Naive thymus-derived CD8-positive, alpha-beta T cell (primary cell): ENCODE measurements around the gene L1TD1. TPM values are rescaled to one million over a fixed set of nuclear protein-coding genes. Genes with fewer than 3 reads are reported as not detected.
"Not testable (repeated sequence)": the region's sequence is repeated elsewhere in the genome, so short reads cannot be mapped to it uniquely, and the experiment has no call there.

Experiments
- ATAC-seq, 2 donors: fragments of 150-1000 bp; cut with Tn5 transposase in 1 of 2; sonication (Bioruptor Pico), chemical (Tn5 transposase) in 1 of 2; 1 replicate in 1 of 2; 2 replicates in 1 of 2; pipeline ENCODE4 v1.10.0; 2021; ENCODE audit warnings: mild to moderate bottlenecking in 2 of 2, moderate library complexity in 2 of 2
- POLR2A ChIA-PET: fragments of 350-600 bp; sonication (Branson Sonifier 250); formaldehyde crosslinking; loops from one replicate; lab custom pipeline; 2021; ENCODE audit warnings: antibody characterized with exemption; lab: Charles Lee
- DNase-seq, 10 donors: peaks; one replicate each; pipeline versions ENCODE4 v3.0.0 to v3.0.0-alpha.2; 2020 to 2022
- H3K27ac Mint-ChIP-seq, 10 donors: one replicate each; pipeline ENCODE4 v1.8.0; 2020 to 2022; ENCODE audit warnings: mild to moderate bottlenecking in 10 of 10, mixed read lengths in 10 of 10, moderate library complexity in 4 of 10, inconsistent platforms in 1 of 10
- H3K27me3 Mint-ChIP-seq, 5 donors: one replicate each; pipeline ENCODE4 v1.8.0; 2021 to 2022; ENCODE audit warnings: mixed read lengths in 5 of 5
- H3K36me3 Mint-ChIP-seq, 3 donors: one replicate each; pipeline ENCODE4 v1.8.0; 2020 to 2022; ENCODE audit warnings: mixed read lengths in 3 of 3, mild to moderate bottlenecking in 2 of 3, inconsistent platforms in 1 of 3
- H3K4me1 Mint-ChIP-seq, 4 donors: one replicate each; pipeline ENCODE4 v1.8.0; 2021 to 2022; ENCODE audit warnings: mixed read lengths in 4 of 4
- H3K4me3 Mint-ChIP-seq, 10 donors: one replicate each; pipeline ENCODE4 v1.8.0; 2020 to 2022; ENCODE audit warnings: mild to moderate bottlenecking in 10 of 10, mixed read lengths in 10 of 10, moderate library complexity in 6 of 10, inconsistent platforms in 1 of 10
- H3K9me3 Mint-ChIP-seq, 9 donors: one replicate each; pipeline ENCODE4 v1.8.0; 2020 to 2022; ENCODE audit warnings: mixed read lengths in 9 of 9, mild to moderate bottlenecking in 3 of 9, inconsistent platforms in 1 of 9, moderate library complexity in 1 of 9
- polyA plus RNA-seq, 3 donors: library from polyadenylated mRNA; unstranded; fragments of 300-500 nt; fragmentation: Illumina TruSeq; gene quantifications; one replicate each; pipeline ENCODE4 v1.2.3, GENCODE V29; 2021
- total RNA-seq, 8 experiments: library from RNA in 2 of 8; stranded (reverse) in 2 of 8; gene quantifications; one replicate each; pipeline ENCODE4 v1.2.3 and lab custom pipeline; 2021 to 2026

Gene L1TD1
- total and polyA plus RNA-seq, 5 experiments from 2014 or later = not detected

DNA sequence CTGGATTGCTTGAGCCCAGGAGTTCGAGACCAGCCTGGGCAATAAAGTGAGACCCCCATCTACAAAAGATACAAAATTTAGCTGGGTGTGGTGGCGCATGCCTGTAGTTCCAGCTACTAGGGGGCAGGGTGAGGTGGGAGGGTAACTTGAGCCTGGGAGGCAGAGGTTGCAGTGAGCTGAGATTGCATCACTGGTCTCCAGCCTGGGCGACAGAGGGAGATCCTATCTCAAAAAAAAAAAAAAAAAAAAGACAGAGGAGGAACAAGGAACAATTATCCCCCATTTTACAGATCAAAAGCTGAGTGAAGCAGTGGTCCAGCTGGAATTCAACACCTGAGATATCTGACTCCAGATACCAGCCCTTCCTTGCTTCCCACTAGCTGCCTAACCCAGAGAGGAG, 34.8 kb downstream of the L1TD1 start:
- H3K27me3 Mint-ChIP-seq = peaks cover 0 to 9% (median 2%) of the 10 kb centered on the region in 5 donors

DNA sequence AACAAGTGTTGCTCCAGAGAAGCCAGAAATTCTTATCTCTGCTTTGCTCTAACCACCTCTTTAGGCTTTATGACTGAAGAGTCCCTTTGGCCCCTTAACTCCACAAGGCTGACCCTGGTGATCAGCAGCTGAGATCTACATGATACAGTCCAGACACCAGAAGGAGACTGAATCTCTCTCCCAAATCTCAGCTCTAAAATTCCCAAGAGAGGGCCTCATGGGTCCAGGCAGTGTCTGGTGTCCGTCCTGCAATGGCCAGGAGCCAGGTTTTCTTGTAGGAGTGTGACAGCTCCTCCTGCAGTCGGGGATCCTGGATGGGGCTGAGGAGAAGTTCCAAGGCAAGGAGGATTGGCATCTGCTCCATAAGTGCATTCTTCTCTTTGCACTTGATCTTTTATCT, 35.3 kb downstream of the L1TD1 start:
- no peak overlapping the region for H3K4me3 Mint-ChIP-seq
- H3K9me3 Mint-ChIP-seq = no peaks in the 10 kb centered on the region
- ATAC-seq (no peak), DNase-seq (no peak)
- POLR2A ChIA-PET = no interaction called here
- peaks cover 0 to 2% (median 0%) of the 10 kb centered on the region in 4 donors for H3K4me1 Mint-ChIP-seq
- H3K27me3 Mint-ChIP-seq = peaks cover 0 to 9% (median 2%) of the 10 kb centered on the region in 5 donors
- no peaks in the 10 kb centered on the region for H3K36me3 Mint-ChIP-seq
- peak overlapping the region in 1 of 10 donors; percentile 5 for H3K27ac Mint-ChIP-seq

More for the DNA sequence above, 34.8 kb downstream of the L1TD1 start:
- POLR2A ChIA-PET = no interaction called here
- H3K27ac Mint-ChIP-seq = no peak overlapping the region
- H3K4me3 Mint-ChIP-seq = no peak overlapping the region
- no peaks in the 10 kb centered on the region for H3K36me3 Mint-ChIP-seq
- peaks cover 0 to 2% (median 0%) of the 10 kb centered on the region in 4 donors for H3K4me1 Mint-ChIP-seq
- ATAC-seq = no peak
- no peak for DNase-seq
- H3K9me3 Mint-ChIP-seq = no peaks in the 10 kb centered on the region

DNA sequence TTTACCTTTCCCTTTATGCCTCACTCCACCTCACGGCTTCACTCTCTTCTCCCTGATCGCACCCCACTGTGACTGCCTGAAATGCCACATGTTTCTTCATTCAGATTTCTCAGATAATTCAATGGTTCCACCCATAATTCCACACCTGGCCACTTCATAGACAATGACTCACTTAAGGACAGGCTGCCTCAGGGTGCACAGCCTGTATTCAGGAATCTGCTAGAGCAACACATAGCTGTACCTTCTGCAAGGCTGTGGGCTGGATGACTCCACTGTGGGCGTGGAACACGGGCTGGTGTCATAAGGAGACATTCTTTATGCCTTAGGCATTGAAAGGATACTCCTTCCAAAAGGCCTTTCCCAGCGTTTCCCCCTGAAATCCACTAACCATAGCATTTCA, 36.1 kb downstream of the L1TD1 start:
- Mint-ChIP-seq H3K27me3 (peaks cover 0 to 9% (median 2%) of the 10 kb centered on the region in 5 donors), H3K4me1 (peaks cover 0 to 2% (median 0%) of the 10 kb centered on the region in 4 donors), H3K4me3 (no peak overlapping the region), H3K36me3 (no peaks in the 10 kb centered on the region), H3K27ac (no peak overlapping the region), H3K9me3 (no peaks in the 10 kb centered on the region)
- POLR2A ChIA-PET = no interaction called here
- no peak for ATAC-seq
- DNase-seq = no peak

DNA sequence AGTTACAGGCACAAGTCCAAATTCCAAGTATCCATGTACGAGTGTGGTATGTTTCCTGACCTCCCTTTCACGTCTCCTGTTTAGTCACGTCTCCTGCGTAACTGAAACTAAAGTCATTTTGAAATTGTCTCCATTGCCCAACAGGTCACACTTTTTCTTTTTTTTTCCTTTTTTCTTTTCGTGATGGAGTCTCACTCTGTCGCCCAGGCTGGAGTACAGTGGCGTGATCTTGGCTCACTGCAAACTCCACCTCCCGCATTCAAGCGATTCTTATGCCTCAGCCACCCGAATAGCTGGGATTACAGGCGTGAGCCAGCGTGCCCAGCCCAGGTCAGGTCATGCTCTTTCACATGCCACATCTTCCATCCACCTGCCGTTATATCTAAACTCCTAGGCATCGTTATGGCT, 38.2 kb downstream of the L1TD1 start:
- POLR2A ChIA-PET = no interaction called here
- Mint-ChIP-seq H3K27ac (no peak overlapping the region), H3K9me3 (no peaks in the 10 kb centered on the region), H3K4me1 (no peaks in the 10 kb centered on the region), H3K4me3 (no peak overlapping the region), H3K27me3 (peaks cover 0 to 9% (median 0%) of the 10 kb centered on the region in 5 donors), H3K36me3 (no peaks in the 10 kb centered on the region)
- ATAC-seq = no peak
- no peak for DNase-seq

DNA sequence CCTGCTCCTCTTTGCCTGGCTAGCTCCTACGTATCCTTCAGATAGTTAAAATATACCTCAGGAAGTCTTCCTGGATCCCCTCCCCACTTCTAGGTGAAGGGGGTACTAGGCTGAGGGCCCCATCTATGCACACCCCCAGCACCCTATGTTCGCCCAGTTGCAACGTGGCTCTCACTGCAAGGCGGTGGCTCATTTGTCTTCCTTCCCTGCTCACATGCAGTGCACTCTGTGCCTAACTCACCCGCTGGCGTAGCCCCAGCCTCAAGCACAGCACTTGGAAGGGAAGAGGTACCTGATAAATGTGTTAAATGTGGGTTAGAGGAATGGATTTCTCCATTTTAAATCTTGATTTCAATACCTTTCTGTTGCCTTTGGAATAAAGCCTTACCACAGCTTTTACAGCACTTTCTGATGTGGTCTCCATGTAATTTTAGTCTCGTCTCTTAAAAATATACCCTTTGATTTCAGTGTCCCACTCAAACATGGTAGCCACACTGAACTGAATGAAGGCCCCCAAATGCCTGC, 39.3 kb downstream of the L1TD1 start:
- H3K4me1 Mint-ChIP-seq = no peaks in the 10 kb centered on the region
- ATAC-seq (no peak), DNase-seq (no peak)
- peaks cover 0 to 9% (median 0%) of the 10 kb centered on the region in 5 donors for H3K27me3 Mint-ChIP-seq
- H3K36me3 Mint-ChIP-seq = no peaks in the 10 kb centered on the region
- POLR2A ChIA-PET = no interaction called here
- H3K9me3 Mint-ChIP-seq = no peaks in the 10 kb centered on the region
- H3K27ac Mint-ChIP-seq = no peak overlapping the region
- no peak overlapping the region for H3K4me3 Mint-ChIP-seq

DNA sequence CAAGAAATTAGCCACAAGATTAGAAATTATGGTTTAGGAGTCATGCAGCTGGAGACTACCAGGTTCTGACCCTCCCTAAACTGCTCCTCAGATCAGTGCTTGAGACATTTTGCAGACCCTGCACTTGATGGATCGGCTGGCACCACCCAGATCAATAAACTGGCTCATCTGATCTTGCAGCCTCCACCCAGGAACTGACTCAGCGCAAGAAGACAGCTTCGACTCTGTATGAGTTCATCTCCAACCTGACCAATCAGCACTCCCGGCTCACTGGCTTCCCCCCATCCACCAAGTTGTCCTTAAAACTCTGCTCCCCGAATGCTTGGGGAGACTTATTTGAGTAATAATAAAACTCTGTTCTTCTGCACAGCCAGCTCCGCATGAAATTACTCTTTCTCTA, 40.0 kb downstream of the L1TD1 start:
- Mint-ChIP-seq H3K27me3 (peaks cover 0 to 9% (median 0%) of the 10 kb centered on the region in 5 donors), H3K4me1 (no peaks in the 10 kb centered on the region), H3K9me3 (no peaks in the 10 kb centered on the region), H3K36me3 (no peaks in the 10 kb centered on the region), H3K27ac (peak overlapping the region in 1 of 10 donors; percentile 60), H3K4me3 (no peak overlapping the region)
- ATAC-seq (no peak), DNase-seq (no peak)
- POLR2A ChIA-PET = no interaction called here

DNA sequence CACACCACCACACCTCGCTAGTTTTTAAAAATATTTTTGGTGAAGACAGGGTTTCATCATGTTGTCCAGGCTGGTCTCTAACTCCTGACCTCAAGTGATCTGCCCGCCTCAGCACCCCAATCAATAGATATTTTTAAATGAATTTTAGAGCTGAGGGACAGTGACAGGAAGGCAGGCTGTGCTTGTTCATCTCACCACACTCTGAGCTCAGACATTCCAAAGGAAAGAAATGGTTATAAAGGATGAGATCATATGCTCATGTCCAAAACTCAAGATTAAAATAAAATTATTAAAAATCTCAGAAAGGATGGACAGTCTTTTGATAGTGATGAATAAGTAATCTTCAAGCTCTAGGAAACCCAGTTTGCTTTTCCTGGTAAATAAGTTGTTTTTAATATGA, 40.9 kb downstream of the L1TD1 start:
- H3K27me3 Mint-ChIP-seq = peaks cover 0 to 5% (median 0%) of the 10 kb centered on the region in 5 donors

DNA sequence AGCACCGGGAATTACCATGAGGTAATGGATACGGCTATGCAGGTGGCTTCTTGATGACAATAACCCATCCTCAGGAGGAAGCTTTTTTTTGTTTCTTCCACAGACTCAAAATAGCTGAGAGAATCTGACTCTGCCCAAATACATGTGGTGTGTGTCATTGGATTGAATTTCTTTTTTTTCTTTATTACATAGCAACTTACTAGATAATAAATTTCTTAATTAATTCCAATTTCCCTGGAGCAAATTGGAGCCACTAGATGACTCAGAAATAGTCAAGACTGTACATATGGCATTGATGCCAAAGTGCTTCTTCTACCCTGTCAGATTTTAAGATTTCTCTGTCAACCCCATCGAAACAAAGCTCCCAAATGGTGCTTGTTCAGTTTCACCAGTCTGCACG, 42.7 kb downstream of the L1TD1 start:
- H3K27me3 Mint-ChIP-seq = peaks cover 0 to 2% (median 0%) of the 10 kb centered on the region in 5 donors
- H3K9me3 Mint-ChIP-seq = no peaks in the 10 kb centered on the region
- DNase-seq (no peak), ATAC-seq (no peak)
- no peak overlapping the region for H3K27ac Mint-ChIP-seq
- H3K36me3 Mint-ChIP-seq = peaks cover 0 to 2% (median 0%) of the 10 kb centered on the region in 3 donors
- POLR2A ChIA-PET = no interaction called here
- H3K4me3 Mint-ChIP-seq = no peak overlapping the region
- peaks cover 0 to 9% (median 3%) of the 10 kb centered on the region in 4 donors for H3K4me1 Mint-ChIP-seq

More for the DNA sequence above, 40.9 kb downstream of the L1TD1 start:
- POLR2A ChIA-PET = no interaction called here
- H3K4me1 Mint-ChIP-seq = no peaks in the 10 kb centered on the region
- H3K27ac Mint-ChIP-seq = no peak overlapping the region
- H3K4me3 Mint-ChIP-seq = no peak overlapping the region
- DNase-seq = no peak
- no peaks in the 10 kb centered on the region for H3K9me3 Mint-ChIP-seq
- ATAC-seq = no peak
- peaks cover 0 to 2% (median 0%) of the 10 kb centered on the region in 3 donors for H3K36me3 Mint-ChIP-seq

DNA sequence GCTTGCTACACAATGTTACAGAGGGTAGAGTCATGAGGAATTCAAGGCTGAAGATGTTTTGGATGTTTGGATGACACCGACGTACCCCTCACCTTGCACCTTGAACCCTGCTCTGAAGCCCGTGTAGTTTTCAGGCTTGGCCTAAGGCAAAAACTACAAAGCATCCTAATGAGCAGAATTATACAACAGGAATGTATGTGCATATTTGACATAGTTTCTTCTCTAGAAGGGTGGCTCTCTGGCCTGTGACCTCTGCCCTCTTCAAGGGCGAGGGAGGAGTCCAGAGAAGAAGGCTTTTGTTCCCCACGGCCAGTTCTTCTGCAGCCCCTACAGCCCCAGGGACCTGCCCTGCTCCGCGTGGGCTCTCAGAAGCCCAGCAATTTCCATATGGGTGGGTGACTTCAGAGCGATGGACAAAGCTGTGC, 43.3 kb downstream of the L1TD1 start:
- Mint-ChIP-seq H3K4me1 (peaks cover 0 to 9% (median 3%) of the 10 kb centered on the region in 4 donors), H3K36me3 (peaks cover 0 to 2% (median 0%) of the 10 kb centered on the region in 3 donors), H3K27me3 (peaks cover 0 to 2% (median 0%) of the 10 kb centered on the region in 5 donors), H3K27ac (no peak overlapping the region), H3K4me3 (no peak overlapping the region), H3K9me3 (no peaks in the 10 kb centered on the region)
- ATAC-seq (no peak), DNase-seq (no peak)
- POLR2A ChIA-PET = no interaction called here

DNA sequence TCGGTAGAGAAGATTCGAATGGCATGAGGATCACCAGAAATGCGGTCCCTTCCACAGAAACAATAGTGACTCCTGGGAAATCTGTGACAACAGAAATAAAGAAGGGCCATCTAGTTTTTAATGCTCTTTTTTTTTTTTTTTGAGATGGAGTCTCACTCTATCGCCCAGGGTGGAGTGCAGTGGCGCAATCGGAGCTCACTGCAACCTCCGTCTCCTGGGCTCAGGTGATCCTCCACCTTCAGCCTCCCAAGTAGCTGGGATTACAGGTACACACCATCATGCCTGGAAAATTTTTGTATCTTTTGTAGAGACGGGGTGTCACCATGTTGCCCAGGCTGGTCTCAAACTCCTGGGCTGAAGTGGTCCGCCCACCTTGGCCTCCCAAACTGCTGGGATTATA, 43.9 kb downstream of the L1TD1 start:
- DNase-seq (no peak), ATAC-seq (no peak)
- POLR2A ChIA-PET = no interaction called here
- Mint-ChIP-seq H3K4me3 (no peak overlapping the region), H3K9me3 (no peaks in the 10 kb centered on the region), H3K27me3 (peaks cover 0 to 2% (median 0%) of the 10 kb centered on the region in 5 donors), H3K27ac (no peak overlapping the region), H3K36me3 (peaks cover 0 to 2% (median 0%) of the 10 kb centered on the region in 3 donors), H3K4me1 (peaks cover 0 to 9% (median 3%) of the 10 kb centered on the region in 4 donors)

DNA sequence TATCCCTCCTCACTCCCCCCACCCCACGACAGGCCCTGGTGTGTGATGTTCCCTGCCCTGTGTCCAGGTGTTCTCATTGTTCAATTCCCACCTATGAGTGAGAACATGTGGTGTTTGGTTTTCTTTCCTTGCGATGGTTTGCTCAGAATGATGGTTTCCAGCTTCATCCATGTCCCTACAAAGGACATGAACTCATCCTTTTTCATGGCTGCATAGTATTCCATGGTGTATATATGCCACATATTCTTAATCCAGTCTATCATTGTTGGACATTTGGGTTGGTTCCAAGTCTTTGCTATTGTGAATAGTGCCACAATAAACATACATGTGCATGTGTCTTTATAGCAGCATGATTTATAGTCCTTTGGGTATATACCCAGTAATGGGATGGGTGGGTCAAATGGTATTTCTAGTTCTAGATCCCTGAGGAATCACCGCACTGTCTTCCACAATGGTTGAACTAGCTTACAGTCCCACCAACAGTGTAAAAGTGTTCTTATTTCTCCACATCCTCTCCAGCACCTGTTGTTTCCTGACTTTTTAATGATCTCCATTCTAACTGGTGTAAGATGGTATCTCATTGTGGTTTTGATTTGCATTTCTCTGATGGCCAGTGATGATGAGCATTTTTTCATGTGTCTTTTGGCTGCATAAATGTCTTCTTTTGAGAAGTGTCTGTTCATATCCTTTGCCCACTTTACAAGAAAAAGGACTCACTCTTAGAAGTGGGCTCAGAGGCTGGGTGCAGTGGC, 45.2 kb downstream of the L1TD1 start:
- H3K4me1 Mint-ChIP-seq, H3K27me3 Mint-ChIP-seq, DNase-seq, H3K36me3 Mint-ChIP-seq, POLR2A ChIA-PET, ATAC-seq, H3K4me3 Mint-ChIP-seq, H3K9me3 Mint-ChIP-seq: not testable (repeated sequence)
- H3K27ac Mint-ChIP-seq = peak overlapping the region in 2 of 10 donors; percentile 49 to 53

DNA sequence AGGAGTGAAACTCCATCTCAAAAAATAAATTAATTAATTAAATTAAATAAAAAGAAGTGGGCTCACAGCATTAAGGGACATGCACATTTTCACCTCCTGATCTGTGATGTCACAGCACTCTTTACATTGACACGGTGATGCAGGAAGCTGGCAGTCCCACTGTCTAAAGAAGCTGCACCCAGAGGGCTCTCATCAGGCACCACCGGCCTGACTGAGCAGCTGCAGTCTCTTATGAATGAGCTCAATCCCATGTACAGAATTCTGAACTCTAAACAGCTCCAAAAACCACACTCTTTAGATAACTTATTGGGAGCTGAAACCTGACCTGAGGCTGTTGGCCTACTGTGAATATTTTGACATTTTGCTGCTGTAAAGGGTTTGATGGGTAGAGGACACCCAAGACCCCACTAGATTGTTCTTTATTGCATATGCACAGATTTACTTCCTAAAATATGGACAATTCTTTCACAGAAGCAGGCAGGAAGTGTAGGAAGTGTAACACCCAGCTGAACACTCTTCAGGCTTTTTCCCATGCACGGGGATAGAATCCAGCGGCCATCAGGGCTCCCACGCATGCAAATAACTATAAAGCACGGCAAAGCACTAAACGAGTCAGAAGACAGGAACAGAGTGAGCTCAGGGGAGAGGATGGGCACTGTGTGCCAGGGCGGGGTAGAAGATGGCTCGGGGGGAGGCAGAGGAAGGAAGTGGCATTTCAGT, 46.2 kb downstream of the L1TD1 start:
- Mint-ChIP-seq H3K9me3 (no peaks in the 10 kb centered on the region), H3K4me1 (peaks cover 0 to 9% (median 3%) of the 10 kb centered on the region in 4 donors), H3K4me3 (no peak overlapping the region), H3K36me3 (peaks cover 0 to 4% (median 0%) of the 10 kb centered on the region in 3 donors), H3K27me3 (peaks cover 0 to 7% (median 0%) of the 10 kb centered on the region in 5 donors), H3K27ac (no peak overlapping the region)
- ATAC-seq (no peak), DNase-seq (no peak)
- POLR2A ChIA-PET = no interaction called here
